ENCODE data around the gene THBS4. TPM values are rescaled to one million over a fixed set of nuclear protein-coding genes. Genes with fewer than 3 reads are reported as not detected.

Gene THBS4
- total RNA-seq, 2 donors from 2014 or later: 0.31 TPM; not detected in 1

DNA sequence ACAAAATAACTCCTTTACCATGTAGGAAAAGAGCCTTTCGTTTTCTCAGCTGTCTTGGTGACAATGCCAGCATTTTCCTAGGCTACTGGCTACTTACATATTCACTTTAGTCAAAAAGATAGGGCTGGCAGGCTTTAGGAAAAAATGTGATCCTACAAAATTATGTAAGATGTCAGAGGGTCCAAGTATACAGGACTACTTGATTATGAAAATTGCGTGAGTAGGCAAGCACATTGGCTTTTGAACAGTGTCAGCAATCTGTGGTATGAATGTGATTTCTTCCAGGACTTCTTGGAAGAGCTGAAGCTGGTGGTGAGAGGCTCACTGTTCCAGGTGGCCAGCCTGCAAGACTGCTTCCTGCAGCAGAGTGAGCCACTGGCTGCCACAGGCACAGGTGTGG lies 22.8 kb downstream of the THBS4 start:
- Mint-ChIP-seq H3K36me3 (no peaks in the 10 kb centered on the region), H3K9me3 (no peaks in the 10 kb centered on the region), H3K27me3 (no peaks in the 10 kb centered on the region), H3K27ac (no peak overlapping the region), H3K4me3 (no peak overlapping the region), H3K4me1 (ENCODE audit: low read depth in 2 of 2) (no peaks in the 10 kb centered on the region)
- no peak for ATAC-seq
- DNase-seq (ENCODE audit: low spot score): no peak

DNA sequence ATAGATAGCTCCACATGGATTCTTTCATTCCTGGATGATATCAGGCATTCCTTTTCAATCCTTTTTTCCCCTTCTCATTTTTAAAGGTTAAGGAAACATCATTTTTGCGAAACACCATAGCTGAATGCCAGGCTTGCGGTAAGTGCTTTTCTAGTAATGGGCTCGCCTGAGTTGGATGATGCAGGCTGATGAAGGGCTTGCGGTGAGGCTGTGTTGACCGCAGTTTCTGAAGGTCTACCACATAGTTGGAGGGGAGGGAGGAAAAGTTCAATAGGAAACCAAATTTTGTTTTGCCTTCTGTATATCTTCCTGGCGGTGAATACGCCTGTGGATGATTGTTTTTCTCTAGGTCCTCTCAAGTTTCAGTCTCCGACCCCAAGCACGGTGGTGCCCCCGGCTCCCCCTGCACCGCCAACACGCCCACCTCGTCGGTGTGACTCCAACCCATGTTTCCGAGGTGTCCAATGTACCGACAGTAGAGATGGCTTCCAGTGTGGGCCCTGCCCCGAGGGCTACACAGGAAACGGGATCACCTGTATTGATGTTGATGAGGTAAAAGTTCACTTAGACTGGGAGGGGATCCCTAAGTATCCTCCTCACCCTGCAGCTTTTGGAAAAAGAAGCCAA lies 24.3 kb downstream of the THBS4 start:
- Mint-ChIP-seq H3K36me3 (no peaks in the 10 kb centered on the region), H3K9me3 (no peaks in the 10 kb centered on the region), H3K4me3 (no peak overlapping the region), H3K27me3 (peaks cover 5 to 9% of the 10 kb centered on the region in 2 donors), H3K4me1 (ENCODE audit: low read depth in 2 of 2) (no peaks in the 10 kb centered on the region), H3K27ac (no peak overlapping the region)
- DNase-seq (ENCODE audit: low spot score) (no peak), ATAC-seq (no peak)

DNA sequence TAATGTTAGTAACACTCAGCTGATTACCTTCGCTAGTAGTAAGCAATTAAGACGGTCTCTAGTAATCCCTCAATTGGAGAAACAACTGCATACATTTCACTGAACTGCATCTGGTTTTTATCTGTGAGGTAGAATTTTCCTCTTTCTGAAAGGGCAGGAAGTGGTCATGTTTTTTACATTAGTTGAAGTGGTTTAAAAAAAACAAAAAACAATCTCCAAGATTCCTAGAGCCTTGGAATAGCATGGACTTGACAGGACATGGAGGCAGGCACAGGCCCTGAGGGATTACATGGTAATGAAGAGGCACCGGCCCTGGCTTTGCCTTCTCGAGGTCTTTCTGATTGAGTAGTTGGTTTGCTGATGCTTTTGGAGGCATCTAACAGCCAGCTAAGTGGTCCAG lies 25.8 kb downstream of the THBS4 start:
- no peaks in the 10 kb centered on the region for H3K36me3 Mint-ChIP-seq
- no peak for ATAC-seq
- DNase-seq (ENCODE audit: low spot score): no peak
- no peak overlapping the region for H3K27ac Mint-ChIP-seq
- no peaks in the 10 kb centered on the region for H3K9me3 Mint-ChIP-seq
- no peak overlapping the region for H3K4me3 Mint-ChIP-seq
- no peaks in the 10 kb centered on the region for H3K4me1 Mint-ChIP-seq (ENCODE audit: low read depth in 2 of 2)
- peaks cover 9% of the 10 kb centered on the region in 2 donors for H3K27me3 Mint-ChIP-seq

DNA sequence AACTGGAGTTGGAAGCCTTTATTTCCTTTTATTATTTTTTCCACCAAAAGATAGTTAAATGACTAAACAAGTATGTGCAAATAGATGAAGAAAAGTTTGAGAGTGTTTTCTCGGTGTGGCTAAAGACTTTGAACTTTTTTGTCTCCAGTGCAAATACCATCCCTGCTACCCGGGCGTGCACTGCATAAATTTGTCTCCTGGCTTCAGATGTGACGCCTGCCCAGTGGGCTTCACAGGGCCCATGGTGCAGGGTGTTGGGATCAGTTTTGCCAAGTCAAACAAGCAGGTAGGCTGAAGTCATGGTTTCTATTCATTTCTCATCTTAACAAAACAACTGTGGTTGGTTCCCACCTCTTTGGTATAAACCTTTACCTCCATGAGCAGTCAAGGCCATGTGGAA lies 26.4 kb downstream of the THBS4 start:
- DNase-seq (ENCODE audit: low spot score) (no peak), ATAC-seq (no peak)
- Mint-ChIP-seq H3K36me3 (no peaks in the 10 kb centered on the region), H3K4me3 (no peak overlapping the region), H3K27me3 (peaks cover 9% of the 10 kb centered on the region in 2 donors), H3K4me1 (ENCODE audit: low read depth in 2 of 2) (no peaks in the 10 kb centered on the region), H3K27ac (no peak overlapping the region), H3K9me3 (no peaks in the 10 kb centered on the region)

DNA sequence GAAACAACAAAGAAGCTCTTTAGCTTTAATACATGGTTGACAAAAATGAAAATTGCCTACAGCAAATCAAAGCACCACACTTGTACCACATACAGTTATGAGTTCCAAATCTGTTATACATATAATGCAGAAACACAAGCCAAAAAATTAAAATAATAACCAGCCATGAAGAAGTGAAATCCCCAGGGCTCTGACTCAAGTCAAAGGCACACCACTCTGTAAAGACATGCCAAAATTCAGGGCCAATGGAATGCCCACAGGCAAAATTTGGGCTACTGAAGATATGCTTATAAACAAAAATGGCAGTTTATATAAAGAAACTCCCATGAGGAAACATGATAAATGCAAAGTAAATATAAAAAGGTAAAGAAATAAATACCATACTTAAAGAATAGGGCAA lies 29.0 kb downstream of the THBS4 start:
- peaks cover 9% of the 10 kb centered on the region in 2 donors for H3K27me3 Mint-ChIP-seq
- no peaks in the 10 kb centered on the region for H3K36me3 Mint-ChIP-seq
- ATAC-seq: no peak

DNA sequence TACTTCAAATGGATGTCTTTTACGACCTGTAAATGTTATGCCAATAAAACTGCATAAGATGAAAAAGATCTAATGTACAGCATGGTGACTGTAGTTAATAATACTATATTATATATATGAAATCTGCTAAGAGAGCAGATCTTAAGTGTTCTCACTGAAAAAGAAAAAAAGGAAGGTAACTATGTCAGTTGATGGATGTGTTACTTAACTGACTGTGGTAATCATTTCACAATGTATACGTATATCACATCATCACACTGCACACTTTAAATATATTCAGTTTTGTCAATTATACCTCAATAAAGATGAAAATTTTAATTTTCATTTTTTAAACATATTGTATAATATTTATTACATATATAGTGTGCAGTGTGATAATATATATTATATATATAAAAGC lies 31.9 kb downstream of the THBS4 start:
- H3K4me3 Mint-ChIP-seq: no peak overlapping the region
- peaks cover 9% of the 10 kb centered on the region in 2 donors for H3K27me3 Mint-ChIP-seq
- ATAC-seq: no peak
- H3K36me3 Mint-ChIP-seq: no peaks in the 10 kb centered on the region
- H3K4me1 Mint-ChIP-seq (ENCODE audit: low read depth in 2 of 2): peaks cover 5 to 10% of the 10 kb centered on the region in 2 donors
- no peak for DNase-seq (ENCODE audit: low spot score)
- H3K27ac Mint-ChIP-seq: no peak overlapping the region
- no peaks in the 10 kb centered on the region for H3K9me3 Mint-ChIP-seq

More for the DNA sequence above, 29.0 kb downstream of the THBS4 start:
- no peaks in the 10 kb centered on the region for H3K4me1 Mint-ChIP-seq (ENCODE audit: low read depth in 2 of 2)
- H3K4me3 Mint-ChIP-seq: no peak overlapping the region
- no peaks in the 10 kb centered on the region for H3K9me3 Mint-ChIP-seq
- H3K27ac Mint-ChIP-seq: no peak overlapping the region
- no peak for DNase-seq (ENCODE audit: low spot score)

DNA sequence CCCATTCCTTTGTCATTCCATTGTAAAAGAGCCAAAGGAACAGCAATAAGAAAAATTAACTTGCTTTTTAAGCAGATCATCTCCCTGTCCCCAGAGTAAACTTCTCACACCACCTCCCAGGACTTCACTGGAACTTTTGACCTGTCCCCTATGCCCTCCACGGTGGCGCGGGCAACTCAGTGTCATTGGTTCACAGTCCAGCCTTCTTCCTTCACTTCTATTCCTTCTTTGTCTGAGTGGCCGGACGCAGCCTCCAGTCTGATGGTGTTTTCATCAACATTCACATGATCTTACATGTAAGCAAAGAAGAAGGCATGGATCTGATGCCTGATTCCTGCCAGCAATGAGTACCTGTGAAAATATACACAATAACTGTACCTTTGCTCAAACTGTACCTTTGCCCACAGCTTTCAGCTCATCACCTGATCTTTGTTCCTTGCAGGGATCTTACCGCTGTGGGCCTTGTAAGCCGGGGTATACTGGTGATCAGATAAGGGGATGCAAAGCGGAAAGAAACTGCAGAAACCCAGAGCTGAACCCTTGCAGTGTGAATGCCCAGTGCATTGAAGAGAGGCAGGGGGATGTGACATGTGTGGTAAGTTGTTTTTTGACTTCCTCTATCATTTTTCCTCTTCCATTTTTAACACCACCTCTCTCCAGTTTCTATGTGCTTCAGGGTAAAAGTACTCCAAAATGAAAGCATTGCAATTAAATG lies 32.5 kb downstream of the THBS4 start:
- Mint-ChIP-seq H3K27ac (no peak overlapping the region), H3K27me3 (peaks cover 9% of the 10 kb centered on the region in 2 donors), H3K4me3 (no peak overlapping the region), H3K9me3 (no peaks in the 10 kb centered on the region), H3K36me3 (no peaks in the 10 kb centered on the region), H3K4me1 (ENCODE audit: low read depth in 2 of 2) (peaks cover 5 to 10% of the 10 kb centered on the region in 2 donors)
- DNase-seq (ENCODE audit: low spot score) (no peak), ATAC-seq (no peak)

DNA sequence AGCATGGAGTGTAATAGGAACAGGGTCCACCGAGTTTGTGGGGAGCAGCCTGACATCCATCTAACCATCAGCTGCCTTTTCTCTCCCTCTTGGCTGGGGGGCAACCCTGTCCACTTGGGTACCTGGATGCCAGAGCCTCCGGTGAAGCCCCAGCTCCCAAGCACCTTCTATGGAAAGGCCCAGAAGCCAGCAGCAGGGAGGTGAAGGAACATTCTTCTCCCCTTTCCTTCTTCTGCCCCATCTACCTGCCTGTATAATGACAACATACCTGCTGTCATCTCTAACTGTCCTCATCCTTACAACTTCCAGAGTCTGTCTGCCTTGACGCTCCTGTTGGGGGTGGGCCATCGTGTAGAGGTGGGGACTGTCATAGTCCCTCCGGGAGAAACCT lies 33.1 kb downstream of the THBS4 start:
- H3K4me1 Mint-ChIP-seq (ENCODE audit: low read depth in 2 of 2): peaks cover 5 to 10% of the 10 kb centered on the region in 2 donors
- H3K36me3 Mint-ChIP-seq: no peaks in the 10 kb centered on the region
- H3K27me3 Mint-ChIP-seq: peaks cover 8 to 9% of the 10 kb centered on the region in 2 donors
- H3K27ac Mint-ChIP-seq: no peak overlapping the region
- DNase-seq (ENCODE audit: low spot score) (no peak), ATAC-seq (peak in 1 of 2 donors; percentile 22)
- H3K9me3 Mint-ChIP-seq: no peaks in the 10 kb centered on the region
- H3K4me3 Mint-ChIP-seq: no peak overlapping the region

DNA sequence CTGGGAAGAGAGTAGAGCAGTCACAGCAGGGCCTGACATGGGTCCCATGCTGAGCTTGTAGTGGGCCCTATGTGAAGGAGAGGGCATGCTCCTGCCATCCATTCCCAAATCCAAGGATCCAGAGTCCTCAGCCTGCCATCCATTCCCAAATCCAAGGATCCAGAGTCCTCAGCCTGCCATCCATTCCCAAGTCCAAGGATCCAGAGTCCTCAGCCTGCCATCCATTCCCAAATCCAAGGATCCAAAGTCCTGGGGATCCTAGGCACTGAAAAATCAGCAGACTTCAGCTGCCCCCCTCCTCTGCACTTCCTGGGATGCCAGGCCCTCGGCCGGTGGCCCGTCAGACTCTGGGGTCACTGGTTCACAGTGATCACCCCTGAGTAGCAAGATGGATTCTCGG lies 33.6 kb downstream of the THBS4 start:
- peaks cover 5 to 10% of the 10 kb centered on the region in 2 donors for H3K4me1 Mint-ChIP-seq (ENCODE audit: low read depth in 2 of 2)
- no peak overlapping the region for H3K27ac Mint-ChIP-seq
- no peaks in the 10 kb centered on the region for H3K9me3 Mint-ChIP-seq
- H3K27me3 Mint-ChIP-seq: peaks cover 3 to 5% of the 10 kb centered on the region in 2 donors
- DNase-seq (ENCODE audit: low spot score) (no peak), ATAC-seq (no peak)
- no peak overlapping the region for H3K4me3 Mint-ChIP-seq
- no peaks in the 10 kb centered on the region for H3K36me3 Mint-ChIP-seq

DNA sequence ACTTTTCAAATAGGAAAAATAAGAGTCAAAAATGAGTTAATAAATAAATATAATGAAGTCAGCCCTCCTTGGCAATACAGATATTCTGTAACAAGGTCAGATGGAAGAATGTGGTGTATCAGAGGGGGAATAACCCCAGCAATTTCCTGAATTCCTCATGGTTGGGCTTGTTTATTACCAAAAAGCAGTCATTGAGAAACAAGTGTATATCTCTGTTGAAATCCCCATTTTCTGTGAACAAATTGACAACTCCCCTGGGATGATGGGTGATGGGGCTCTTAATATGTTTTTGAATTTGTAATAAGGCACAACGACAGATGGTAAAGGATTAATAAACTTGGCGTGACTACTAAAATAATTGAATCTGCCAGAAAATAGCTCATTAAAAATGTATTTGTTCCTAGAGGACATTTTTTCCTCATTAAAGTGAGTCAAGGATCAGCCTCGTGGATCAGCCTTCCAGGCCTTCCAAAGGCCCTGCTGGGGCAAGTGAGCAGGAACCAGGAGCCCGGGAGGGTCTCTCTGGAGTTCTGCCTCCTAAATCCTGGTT lies 34.2 kb downstream of the THBS4 start:
- Mint-ChIP-seq H3K9me3 (no peaks in the 10 kb centered on the region), H3K4me3 (no peak overlapping the region), H3K27ac (peak overlapping the region in 1 of 2 donors; percentile 46), H3K36me3 (no peaks in the 10 kb centered on the region), H3K27me3 (peaks cover 0 to 5% of the 10 kb centered on the region in 2 donors), H3K4me1 (ENCODE audit: low read depth in 2 of 2) (peaks cover 5 to 10% of the 10 kb centered on the region in 2 donors)
- no peak for DNase-seq (ENCODE audit: low spot score)
- no peak for ATAC-seq

DNA sequence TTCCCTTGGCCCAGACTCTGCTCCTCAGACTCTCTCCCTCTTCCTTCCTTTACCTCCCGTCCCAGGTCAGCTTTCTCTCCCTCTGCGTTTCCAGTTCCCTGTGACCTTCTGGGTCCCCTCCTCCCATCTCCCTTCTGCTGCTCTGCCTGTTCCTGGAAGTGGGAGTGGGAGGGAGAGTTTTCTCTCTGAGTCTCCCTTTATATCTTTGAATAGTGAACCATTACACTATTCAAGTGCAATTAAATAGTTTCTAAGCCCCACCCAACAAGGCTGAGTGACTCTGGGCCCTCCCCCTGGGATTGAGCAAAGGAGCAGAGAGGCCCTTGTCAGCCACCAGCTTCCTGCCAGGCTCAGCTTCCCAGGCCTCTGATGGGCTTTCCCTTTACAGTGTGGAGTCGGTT lies 34.8 kb downstream of the THBS4 start:
- ATAC-seq (no peak), DNase-seq (ENCODE audit: low spot score) (no peak)
- Mint-ChIP-seq H3K27me3 (no peaks in the 10 kb centered on the region), H3K4me3 (no peak overlapping the region), H3K4me1 (ENCODE audit: low read depth in 2 of 2) (peaks cover 5 to 10% of the 10 kb centered on the region in 2 donors), H3K9me3 (no peaks in the 10 kb centered on the region), H3K36me3 (no peaks in the 10 kb centered on the region), H3K27ac (peak overlapping the region in 1 of 2 donors; percentile 46)

DNA sequence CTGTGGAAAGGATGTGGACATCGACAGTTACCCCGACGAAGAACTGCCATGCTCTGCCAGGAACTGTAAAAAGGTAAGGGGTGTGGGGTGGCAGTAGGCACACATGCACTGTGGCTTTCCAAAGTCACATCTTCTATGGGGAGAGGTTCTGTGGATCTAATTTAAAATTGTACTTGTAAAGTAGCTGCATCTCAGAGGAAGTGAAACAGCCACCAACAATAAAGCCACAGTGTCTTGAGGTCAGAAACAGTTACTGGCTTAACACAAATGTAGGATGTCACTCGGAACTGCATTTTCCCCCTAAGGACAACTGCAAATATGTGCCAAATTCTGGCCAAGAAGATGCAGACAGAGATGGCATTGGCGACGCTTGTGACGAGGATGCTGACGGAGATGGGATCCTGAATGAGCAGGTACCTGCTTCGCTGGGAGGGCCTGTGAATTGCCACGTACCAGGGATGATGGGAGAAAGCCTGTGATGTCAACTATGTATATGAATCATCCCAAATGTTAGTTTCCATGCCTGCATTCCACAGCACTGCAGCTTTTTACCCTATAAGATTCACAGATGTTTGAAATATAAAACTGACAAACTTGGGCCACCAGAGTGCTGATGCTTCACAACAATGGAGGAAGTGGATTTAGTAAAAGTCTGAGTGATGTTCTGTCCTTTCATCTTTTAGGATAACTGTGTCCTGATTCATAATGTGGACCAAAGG lies 35.3 kb downstream of the THBS4 start:
- DNase-seq (ENCODE audit: low spot score) (no peak), ATAC-seq (no peak)
- no peaks in the 10 kb centered on the region for H3K27me3 Mint-ChIP-seq
- no peaks in the 10 kb centered on the region for H3K36me3 Mint-ChIP-seq
- H3K9me3 Mint-ChIP-seq: no peaks in the 10 kb centered on the region
- H3K27ac Mint-ChIP-seq: peak overlapping the region in 1 of 2 donors; percentile 46
- H3K4me1 Mint-ChIP-seq (ENCODE audit: low read depth in 2 of 2): peaks cover 5 to 10% of the 10 kb centered on the region in 2 donors
- no peak overlapping the region for H3K4me3 Mint-ChIP-seq

DNA sequence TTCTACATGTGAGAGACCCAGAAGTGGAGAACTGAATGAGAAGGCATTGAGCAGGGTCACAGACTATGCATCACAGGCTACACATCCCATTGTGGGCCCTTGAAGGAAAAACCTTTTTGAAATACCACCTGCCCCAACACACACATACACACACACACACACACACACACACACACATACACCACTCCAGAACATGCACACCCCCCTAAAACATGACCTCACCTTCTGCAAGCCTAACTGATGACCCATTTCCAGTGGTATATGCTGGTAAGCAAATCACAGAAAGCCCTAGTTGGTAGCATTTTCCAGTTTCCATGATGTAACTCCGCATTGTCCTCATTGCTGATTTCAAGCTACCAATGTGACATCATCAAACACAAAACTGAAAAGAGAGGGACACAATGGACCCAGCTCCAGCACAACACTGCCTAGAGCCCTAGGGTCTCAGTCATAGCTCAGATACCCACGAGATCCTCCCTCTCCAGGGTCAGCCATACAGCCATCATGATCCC lies 36.4 kb downstream of the THBS4 start:
- Mint-ChIP-seq H3K36me3 (no peaks in the 10 kb centered on the region), H3K27me3 (no peaks in the 10 kb centered on the region), H3K27ac (no peak overlapping the region), H3K4me1 (ENCODE audit: low read depth in 2 of 2) (peaks cover 5 to 10% of the 10 kb centered on the region in 2 donors), H3K9me3 (no peaks in the 10 kb centered on the region), H3K4me3 (no peak overlapping the region)
- no peak for DNase-seq (ENCODE audit: low spot score)
- no peak for ATAC-seq

All from natural killer cell treated with Interleukin-12 subunit alpha and Interleukin-12 subunit beta and Interleukin-15 and Interleukin-18, amount 100 ng/mL, for 72 hours (primary cell).